ENCODE results near the gene TMEM175. TPM values are rescaled to one million over a fixed set of nuclear protein-coding genes. Genes with fewer than 3 reads are reported as not detected.

TMEM175 gene
- total RNA-seq, 1 donor: 13.8 TPM

- no peak for TF ChIP-seq CTCF (IDR thresholded peaks at IDR 0.05; ENCODE audit: insufficient read depth, low read length)
- peak overlapping the region; percentile 83 for H3K4me3 ChIP-seq (ENCODE audit: low read depth, low read length)
- DNase-seq (ENCODE audit: low read depth): peak; percentile 48
Observed at GRCh38 chr4:987624-988513, 55.6 kb downstream of the TMEM175 start.

GRCh38 chr4:988726-989721 lies 56.8 kb downstream of the TMEM175 start:
- no peak for TF ChIP-seq CTCF (IDR thresholded peaks at IDR 0.05; ENCODE audit: insufficient read depth, low read length)
- DNase-seq (ENCODE audit: low read depth): no peak
- H3K4me3 ChIP-seq (ENCODE audit: low read depth, low read length): no peak overlapping the region

GRCh38 chr4:989722-990471 lies 57.6 kb downstream of the TMEM175 start:
- TF ChIP-seq CTCF (IDR thresholded peaks at IDR 0.05; ENCODE audit: insufficient read depth, low read length): no peak
- no peak for DNase-seq (ENCODE audit: low read depth)
- H3K4me3 ChIP-seq (ENCODE audit: low read depth, low read length): no peak overlapping the region

DNA sequence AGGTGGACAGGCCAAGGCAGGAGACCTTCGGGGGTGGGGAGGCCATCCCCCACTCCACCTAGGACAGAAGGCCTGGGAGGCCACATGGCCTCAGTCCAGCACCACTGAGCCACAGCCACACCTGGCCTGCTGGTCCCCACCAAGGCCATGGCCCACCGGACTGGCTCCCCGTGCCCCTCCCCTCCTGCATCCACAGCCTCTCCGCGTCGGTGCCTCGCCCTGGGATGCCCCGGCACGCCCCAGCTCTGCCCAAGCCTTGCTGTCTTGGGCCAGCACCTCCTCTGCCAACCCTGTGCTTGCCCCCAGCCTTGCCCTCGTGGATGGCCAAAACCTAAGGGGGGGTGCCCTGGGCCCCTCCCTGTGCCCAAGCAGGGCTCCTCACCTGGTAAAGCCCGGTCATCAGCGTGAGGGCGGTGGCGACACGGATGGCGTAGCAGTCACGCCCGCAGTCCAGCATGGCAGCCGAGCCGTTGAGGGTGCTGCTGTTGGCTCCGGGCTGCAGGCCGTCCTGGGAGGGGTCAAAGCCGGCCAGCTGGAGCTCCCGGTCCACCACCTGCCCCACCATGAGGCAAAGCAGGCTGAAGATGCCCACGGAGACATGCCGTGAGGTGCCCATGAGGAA lies 58.6 kb downstream of the TMEM175 start:
- DNase-seq (ENCODE audit: low read depth): no peak
- H3K4me3 ChIP-seq (ENCODE audit: low read depth, low read length): no peak overlapping the region
- no peak for TF ChIP-seq CTCF (IDR thresholded peaks at IDR 0.05; ENCODE audit: insufficient read depth, low read length)

DNA sequence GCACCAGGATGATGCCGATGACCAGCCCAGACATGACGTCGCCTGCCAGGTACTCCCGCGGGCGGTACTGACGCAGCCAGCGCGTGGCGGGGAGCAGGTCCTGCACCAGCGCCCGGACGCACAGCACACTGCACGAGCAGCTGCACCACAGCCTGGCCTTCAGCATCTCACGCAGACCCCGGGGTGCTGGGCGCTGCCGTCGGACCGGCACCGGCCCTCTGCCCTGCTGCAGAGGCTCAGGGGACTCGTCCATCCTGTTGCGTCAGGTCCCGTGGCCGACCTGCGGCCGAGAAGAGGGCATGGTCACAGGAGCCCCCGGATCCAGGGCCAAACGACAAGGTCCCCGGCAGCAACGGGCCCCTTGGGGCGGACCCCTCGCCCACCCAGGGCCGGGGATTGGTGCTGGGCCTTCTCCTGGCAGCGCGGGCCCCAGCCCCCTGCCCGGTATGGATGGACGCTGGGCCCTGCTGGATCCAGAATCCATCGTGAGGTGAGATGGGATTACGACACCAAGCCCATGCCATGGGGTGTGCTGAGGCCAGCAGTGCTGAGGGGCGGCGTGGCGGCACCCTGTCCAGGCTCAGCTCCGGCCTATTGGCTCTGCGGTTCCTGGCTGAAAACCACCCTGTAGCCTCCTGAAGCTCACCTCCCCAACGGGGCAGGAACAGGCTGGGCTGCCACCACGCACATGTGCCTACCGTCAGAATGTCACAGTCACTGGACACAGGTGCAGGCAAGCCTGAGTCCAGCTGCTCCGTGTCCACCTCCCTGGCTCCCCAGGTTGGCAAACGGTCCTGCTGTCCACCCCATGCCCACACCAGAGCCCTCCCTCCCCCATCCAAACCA lies 59.4 kb downstream of the TMEM175 start:
- TF ChIP-seq CTCF (IDR thresholded peaks at IDR 0.05; ENCODE audit: insufficient read depth, low read length): no peak
- DNase-seq (ENCODE audit: low read depth): no peak
- H3K4me3 ChIP-seq (ENCODE audit: low read depth, low read length): no peak overlapping the region

Data from fibroblast of the aortic adventitia (primary cell).